Measurements from ENCODE around the gene LSP1. TPM values are rescaled to one million over a fixed set of nuclear protein-coding genes. Genes with fewer than 3 reads are reported as not detected.

The LSP1 gene
- total and polyA plus RNA-seq, 2 of the 8 experiments (the other 6 are each of a cell fraction or from before 2014, with no cell fraction given), result 0.03 TPM; not detected in 1

DNA sequence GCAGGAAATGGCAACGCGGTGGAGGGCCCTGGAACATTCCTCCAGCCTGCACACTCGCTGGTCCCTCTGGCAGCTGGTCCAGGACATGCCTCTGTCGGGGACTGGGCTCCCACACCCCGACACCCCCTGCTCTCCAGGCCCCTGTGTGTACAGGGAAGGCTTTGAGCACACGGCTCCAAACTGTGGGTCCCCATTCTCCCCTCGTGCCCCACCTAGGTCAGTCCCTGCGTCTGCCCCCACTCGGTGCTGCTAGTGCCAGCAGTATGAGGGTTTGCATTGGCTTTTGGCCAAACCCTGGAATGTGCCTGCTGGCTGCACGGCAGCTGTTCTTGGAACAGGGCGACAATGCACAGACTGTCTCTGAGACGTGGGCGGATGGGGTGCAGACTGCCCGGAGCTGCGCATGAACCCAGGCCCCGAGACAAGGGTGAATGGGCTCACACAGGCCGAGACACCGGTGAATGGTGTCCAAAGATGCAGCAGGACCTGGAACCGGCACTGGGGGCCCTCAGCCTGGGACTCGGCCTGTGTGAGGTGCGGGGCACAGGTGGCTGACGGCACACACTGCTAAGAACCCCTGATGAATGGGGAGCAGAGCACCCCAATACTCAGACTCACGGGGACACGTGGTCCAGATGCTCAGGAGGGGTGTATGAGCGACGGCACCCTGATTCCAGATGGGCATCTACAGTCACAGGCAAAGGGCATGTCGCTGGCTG lies 25.6 kb upstream of the LSP1 start (continued):
- TF ChIP-seq, protein P1, sequence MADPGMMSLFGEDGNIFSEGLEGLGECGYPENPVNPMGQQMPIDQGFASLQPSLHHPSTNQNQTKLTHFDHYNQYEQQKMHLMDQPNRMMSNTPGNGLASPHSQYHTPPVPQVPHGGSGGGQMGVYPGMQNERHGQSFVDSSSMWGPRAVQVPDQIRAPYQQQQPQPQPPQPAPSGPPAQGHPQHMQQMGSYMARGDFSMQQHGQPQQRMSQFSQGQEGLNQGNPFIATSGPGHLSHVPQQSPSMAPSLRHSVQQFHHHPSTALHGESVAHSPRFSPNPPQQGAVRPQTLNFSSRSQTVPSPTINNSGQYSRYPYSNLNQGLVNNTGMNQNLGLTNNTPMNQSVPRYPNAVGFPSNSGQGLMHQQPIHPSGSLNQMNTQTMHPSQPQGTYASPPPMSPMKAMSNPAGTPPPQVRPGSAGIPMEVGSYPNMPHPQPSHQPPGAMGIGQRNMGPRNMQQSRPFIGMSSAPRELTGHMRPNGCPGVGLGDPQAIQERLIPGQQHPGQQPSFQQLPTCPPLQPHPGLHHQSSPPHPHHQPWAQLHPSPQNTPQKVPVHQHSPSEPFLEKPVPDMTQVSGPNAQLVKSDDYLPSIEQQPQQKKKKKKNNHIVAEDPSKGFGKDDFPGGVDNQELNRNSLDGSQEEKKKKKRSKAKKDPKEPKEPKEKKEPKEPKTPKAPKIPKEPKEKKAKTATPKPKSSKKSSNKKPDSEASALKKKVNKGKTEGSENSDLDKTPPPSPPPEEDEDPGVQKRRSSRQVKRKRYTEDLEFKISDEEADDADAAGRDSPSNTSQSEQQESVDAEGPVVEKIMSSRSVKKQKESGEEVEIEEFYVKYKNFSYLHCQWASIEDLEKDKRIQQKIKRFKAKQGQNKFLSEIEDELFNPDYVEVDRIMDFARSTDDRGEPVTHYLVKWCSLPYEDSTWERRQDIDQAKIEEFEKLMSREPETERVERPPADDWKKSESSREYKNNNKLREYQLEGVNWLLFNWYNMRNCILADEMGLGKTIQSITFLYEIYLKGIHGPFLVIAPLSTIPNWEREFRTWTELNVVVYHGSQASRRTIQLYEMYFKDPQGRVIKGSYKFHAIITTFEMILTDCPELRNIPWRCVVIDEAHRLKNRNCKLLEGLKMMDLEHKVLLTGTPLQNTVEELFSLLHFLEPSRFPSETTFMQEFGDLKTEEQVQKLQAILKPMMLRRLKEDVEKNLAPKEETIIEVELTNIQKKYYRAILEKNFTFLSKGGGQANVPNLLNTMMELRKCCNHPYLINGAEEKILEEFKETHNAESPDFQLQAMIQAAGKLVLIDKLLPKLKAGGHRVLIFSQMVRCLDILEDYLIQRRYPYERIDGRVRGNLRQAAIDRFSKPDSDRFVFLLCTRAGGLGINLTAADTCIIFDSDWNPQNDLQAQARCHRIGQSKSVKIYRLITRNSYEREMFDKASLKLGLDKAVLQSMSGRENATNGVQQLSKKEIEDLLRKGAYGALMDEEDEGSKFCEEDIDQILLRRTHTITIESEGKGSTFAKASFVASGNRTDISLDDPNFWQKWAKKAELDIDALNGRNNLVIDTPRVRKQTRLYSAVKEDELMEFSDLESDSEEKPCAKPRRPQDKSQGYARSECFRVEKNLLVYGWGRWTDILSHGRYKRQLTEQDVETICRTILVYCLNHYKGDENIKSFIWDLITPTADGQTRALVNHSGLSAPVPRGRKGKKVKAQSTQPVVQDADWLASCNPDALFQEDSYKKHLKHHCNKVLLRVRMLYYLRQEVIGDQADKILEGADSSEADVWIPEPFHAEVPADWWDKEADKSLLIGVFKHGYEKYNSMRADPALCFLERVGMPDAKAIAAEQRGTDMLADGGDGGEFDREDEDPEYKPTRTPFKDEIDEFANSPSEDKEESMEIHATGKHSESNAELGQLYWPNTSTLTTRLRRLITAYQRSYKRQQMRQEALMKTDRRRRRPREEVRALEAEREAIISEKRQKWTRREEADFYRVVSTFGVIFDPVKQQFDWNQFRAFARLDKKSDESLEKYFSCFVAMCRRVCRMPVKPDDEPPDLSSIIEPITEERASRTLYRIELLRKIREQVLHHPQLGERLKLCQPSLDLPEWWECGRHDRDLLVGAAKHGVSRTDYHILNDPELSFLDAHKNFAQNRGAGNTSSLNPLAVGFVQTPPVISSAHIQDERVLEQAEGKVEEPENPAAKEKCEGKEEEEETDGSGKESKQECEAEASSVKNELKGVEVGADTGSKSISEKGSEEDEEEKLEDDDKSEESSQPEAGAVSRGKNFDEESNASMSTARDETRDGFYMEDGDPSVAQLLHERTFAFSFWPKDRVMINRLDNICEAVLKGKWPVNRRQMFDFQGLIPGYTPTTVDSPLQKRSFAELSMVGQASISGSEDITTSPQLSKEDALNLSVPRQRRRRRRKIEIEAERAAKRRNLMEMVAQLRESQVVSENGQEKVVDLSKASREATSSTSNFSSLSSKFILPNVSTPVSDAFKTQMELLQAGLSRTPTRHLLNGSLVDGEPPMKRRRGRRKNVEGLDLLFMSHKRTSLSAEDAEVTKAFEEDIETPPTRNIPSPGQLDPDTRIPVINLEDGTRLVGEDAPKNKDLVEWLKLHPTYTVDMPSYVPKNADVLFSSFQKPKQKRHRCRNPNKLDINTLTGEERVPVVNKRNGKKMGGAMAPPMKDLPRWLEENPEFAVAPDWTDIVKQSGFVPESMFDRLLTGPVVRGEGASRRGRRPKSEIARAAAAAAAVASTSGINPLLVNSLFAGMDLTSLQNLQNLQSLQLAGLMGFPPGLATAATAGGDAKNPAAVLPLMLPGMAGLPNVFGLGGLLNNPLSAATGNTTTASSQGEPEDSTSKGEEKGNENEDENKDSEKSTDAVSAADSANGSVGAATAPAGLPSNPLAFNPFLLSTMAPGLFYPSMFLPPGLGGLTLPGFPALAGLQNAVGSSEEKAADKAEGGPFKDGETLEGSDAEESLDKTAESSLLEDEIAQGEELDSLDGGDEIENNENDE (IDR thresholded peaks at IDR 0.05; ENCODE audit: insufficient replicate concordance, low read length), result no peak
- TF ChIP-seq HDAC2 (IDR thresholded peaks at IDR 0.05; ENCODE audit: borderline replicate concordance in 1 of 2, low read depth in 2 of 2, low read length in 2 of 2) (no peak), YY1 (IDR thresholded peaks at IDR 0.05; ENCODE audit: low read depth, low read length) (no peak), SIRT6 (IDR thresholded peaks at IDR 0.05; ENCODE audit: low read length) (no peak), RBBP5 (IDR thresholded peaks at IDR 0.05; ENCODE audit: borderline replicate concordance, low read depth, low read length) (no peak), TEAD4 (IDR thresholded peaks at IDR 0.05; ENCODE audit: low read depth, low read length) (no peak), POLR2AphosphoS5 (IDR thresholded peaks at IDR 0.05; ENCODE audit: low read depth, low read length) (no peak), BRCA1 (IDR thresholded peaks at IDR 0.05; ENCODE audit: low read depth, low read length) (no peak), EGR1 (IDR thresholded peaks at IDR 0.05; ENCODE audit: borderline replicate concordance, low read depth, low read length) (no peak)
- TF ChIP-seq, protein P2, sequence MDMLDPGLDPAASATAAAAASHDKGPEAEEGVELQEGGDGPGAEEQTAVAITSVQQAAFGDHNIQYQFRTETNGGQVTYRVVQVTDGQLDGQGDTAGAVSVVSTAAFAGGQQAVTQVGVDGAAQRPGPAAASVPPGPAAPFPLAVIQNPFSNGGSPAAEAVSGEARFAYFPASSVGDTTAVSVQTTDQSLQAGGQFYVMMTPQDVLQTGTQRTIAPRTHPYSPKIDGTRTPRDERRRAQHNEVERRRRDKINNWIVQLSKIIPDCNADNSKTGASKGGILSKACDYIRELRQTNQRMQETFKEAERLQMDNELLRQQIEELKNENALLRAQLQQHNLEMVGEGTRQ (IDR thresholded peaks at IDR 0.05; ENCODE audit: low read length), result no peak

All from H1 (cell line).